HT-29 (cell line): ENCODE data around the gene MUC21. TPM values are rescaled to one million over a fixed set of nuclear protein-coding genes. Genes with fewer than 3 reads are reported as not detected.
"Not testable (repeated sequence)": the region's sequence is repeated elsewhere in the genome, so short reads cannot be mapped to it uniquely, and the experiment has no call there.

Experiments
- DNase-seq: peaks from one replicate; pipeline ENCODE4 v3.0.0-alpha.2; 2015; ENCODE audit warnings: low spot score
- total RNA-seq: library from RNA; depleted of rRNA; stranded (reverse); fragments of >200 nt; shearing (Covaris generic); gene quantifications from 2 replicates; pipeline ENCODE4 v1.2.3, GENCODE V29; 2014

MUC21 gene
- total RNA-seq, 1 experiment from 2014 or later: not detected

DNA sequence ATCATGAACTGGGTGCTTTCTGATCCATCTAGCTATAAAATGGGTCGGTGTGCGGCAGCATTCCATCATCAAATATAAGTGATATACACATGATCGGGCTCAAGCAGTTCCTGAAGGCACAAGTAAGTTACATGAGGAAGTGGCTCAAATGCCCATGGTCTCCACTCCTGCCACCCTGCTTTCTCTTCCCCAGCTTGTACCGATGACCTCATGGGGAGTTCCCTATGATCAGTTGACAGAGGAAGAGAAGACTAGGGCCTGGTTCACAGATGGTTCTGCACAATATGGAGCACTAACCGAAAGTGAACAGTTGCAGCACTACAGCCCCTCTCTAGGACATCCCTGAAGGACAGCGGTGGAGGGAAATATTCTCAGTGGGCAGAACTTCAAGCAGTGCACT, 14.3 kb upstream of the MUC21 start:
- DNase-seq: not testable (repeated sequence)

DNA sequence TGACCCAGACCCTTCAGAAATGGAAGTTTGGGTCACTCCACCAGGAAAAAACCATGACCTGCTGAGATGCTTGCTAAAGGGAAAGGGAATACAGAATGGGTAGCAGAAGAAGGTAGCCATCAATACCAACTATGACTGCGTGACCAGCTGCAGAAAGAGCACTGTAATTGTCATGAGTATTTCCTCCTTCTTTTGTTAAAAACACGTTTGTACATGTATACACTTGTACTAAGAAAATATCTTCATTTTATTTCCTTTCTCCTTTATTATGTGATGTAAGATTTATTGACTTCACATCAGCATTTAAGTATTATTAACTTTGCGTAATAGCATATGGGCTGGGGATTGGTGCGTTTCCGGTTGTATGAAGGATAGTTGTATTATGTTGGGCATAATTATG, 12.6 kb upstream of the MUC21 start:
- DNase-seq: no peak

DNA sequence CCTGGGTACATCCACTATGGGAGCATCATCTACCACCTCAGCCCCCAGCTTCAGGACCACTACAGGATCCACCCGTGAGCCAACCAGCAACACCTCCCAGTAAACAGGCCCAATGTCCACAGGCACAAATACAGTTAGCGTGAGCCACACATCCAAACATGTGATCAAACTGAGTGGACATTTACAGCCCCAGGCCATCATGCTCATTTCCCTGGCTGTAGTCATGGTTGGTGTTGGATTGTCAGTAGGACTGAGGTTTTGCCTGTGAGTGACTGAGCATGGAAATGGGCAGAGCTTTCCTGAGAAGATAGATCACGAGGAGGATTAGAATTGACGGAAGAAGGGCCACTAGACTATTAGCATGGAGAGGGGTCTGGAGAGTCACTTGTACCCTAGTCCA, 10.7 kb upstream of the MUC21 start:
- no peak for DNase-seq

DNA sequence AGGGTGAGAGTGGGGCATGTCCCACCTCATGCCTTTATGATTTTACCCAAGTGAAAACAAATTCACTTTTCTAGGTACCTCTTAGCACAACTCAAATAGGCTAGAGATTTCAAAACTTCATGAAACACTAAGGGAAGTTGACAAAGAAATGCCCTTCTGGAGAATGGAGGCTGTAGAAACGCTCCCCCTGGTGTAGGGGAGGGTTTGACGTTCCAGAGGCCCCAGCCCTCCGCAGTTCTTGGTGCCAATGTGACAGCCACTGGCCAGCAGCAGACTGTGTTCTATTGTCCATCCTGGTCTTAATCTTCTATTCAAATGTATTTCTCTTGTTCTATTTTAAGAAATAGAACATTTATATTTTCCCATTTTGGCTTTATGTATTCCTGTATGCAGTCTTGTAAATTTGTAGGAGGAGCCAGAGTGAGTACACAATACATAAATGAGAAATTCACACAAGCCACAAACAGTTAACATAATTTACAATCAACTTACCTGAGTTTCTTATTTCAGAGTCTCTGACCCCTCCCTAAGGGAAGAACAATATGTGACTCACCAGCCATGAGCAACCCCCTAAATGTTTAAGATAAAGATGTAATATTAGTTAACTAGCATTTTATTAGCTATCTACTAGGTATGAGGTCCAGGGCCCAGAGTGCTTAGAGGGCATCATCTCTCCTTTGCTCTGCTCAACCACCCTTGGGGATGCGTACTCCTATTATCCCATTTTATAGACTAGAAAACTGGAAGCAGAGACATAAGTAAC, 8.8 kb upstream of the MUC21 start:
- DNase-seq: peak; percentile 25

DNA sequence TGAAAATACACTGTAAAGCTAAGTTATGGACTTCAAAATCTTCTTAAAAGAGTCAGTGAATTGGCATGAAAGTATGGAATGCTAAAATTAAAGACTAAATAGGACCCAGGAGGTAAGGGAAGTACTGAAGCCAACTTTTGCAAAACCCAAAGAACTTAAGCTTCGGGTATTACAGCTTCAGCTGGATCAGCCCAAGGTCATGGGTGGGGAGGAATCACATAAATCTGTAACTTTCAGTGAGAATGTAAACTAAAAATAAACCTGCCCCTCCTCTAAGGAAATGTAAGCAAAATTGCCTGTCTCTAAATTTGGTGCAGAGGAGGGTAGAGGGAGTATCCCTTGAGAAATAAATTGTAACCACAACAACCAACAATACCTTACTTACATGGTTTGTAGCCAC, 4.4 kb upstream of the MUC21 start:
- DNase-seq: no peak

DNA sequence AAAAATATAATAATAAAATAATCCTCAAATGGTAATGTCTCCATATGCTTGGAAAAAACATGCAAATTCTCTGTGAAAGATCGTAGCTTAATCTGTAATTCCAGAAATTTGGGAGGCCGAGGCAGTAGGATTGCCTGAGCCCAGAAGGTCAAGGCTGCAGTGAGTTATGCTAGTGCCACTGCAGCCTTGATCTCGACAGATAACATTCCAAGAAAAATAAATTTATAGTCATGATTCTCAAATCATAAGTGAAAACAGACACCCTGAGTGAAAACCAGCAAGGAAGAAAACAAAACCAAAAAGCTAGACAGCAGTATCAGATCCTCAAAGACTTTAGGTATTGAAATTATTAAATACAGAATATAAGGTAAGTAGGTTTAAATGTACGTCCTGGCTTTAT, 3.8 kb upstream of the MUC21 start:
- DNase-seq: no peak

DNA sequence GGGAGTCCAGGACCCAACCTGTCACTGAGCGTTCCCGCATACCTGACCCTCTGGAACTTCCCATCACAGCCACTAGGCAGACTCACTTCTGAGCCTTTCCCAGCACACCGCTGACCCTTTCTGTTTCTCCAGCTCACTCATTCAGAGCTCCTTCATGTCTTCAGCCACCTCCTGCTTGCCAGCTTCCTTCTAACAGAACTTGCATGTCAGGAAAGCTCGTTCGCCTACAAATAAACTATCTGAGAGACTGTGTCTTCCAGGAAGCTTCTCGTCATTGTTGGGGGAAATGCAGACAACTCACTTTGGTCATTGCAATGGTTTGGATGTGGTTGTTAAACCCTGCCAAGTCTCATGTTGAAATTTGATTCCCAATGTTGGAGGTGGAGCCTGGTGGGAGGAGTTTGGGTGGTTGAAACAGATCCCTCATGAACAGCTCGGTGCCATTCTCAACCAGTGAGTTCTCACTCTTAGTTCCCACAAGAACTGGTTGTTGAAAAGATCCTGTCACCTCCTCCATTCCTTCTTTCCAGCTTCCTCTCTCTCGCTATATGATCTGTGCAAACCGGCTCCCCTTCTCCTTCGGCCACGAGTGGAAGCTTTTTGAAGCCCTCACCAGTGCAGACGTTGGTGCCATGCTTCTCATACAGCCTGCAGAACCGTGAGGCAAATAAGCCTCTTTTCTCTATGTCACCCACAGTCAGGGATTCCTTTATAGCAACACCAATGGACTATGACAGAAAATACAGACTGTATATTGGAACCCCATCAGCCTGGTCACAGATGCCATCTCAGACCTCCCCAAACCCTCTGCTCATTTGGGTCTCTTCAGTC, 1.4 kb upstream of the MUC21 start:
- DNase-seq: peak; percentile 55

DNA sequence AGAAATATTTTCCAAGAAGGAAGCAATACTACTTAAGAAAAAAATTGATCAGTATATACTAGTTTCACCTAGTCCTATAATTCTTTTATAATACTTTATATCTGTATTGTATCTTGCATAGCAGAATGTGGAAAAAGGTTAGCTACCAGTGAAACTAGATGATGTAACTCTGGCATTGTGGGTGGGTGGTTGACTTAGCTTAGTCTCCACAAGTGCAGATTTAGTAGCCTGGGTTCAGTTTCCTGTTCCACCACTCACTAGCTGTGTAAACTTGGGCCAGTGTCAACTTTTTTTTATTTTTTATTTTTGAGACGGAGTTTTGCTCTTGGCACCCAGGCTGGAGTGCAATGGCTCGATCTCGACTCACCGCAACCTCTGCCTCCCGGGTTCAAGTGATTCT, 2.0 kb downstream of the MUC21 start:
- DNase-seq: no peak

DNA sequence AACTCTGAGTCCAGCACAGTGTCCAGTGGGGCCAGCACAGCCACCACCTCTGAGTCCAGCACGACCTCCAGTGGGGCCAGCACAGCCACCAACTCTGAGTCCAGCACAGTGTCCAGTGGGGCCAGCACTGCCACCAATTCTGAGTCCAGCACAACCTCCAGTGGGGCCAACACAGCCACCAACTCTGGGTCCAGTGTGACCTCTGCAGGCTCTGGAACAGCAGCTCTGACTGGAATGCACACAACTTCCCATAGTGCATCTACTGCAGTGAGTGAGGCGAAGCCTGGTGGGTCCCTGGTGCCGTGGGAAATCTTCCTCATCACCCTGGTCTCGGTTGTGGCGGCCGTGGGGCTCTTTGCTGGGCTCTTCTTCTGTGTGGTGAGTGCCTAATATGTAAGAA, 3.8 kb downstream of the MUC21 start:
- DNase-seq: no peak

DNA sequence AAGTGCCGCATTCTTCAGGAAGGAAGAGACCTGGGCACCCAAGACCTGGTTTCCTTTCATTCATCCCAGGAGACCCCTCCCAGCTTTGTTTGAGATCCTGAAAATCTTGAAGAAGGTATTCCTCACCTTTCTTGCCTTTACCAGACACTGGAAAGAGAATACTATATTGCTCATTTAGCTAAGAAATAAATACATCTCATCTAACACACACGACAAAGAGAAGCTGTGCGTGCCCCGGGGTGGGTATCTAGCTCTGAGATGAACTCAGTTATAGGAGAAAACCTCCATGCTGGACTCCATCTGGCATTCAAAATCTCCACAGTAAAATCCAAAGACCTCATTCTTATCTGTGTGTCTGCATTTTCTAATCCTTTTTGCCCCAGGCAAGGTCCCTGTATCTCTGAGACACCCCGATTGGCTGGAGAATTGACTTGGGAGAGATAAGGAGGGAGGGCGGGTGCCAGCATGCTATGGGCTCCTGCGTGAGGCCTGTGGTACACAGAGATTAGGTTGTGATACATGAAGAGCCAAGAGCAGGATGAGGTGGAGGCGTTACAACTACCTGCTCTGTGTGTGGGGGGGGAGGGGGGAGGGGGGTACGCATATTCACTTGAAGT, 4.8 kb downstream of the MUC21 start:
- DNase-seq: no peak

DNA sequence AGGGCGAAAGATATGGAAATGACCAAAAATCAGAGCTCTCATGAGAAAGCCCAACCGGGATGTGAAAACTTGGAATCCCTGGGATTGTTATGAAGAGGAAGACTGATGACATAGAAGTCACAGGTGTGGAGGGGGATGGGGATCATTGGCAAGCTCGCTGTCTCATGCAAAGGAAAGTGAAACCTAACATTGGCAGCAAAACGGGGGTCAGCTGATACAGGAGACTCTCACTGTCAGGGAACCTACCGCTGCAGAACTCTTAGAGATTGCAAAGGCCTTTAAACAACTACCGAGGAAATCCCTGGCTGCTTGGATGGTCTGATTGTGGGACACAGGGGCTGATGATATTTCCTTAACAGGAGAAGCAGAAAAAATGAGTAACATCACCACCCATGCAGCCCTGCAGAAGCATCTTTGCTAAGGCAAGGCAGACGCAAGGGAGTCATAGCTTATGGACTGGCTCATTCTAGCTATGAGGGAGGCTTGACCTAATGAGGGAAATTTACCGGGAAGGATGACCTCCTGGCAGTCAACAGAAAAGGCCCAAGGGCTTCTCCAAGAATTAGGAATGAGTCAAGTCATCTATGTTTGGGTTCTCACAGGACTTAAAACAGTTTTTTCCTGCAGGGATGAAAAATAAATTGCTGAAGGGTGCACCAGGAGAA, 7.0 kb downstream of the MUC21 start:
- no peak for DNase-seq

DNA sequence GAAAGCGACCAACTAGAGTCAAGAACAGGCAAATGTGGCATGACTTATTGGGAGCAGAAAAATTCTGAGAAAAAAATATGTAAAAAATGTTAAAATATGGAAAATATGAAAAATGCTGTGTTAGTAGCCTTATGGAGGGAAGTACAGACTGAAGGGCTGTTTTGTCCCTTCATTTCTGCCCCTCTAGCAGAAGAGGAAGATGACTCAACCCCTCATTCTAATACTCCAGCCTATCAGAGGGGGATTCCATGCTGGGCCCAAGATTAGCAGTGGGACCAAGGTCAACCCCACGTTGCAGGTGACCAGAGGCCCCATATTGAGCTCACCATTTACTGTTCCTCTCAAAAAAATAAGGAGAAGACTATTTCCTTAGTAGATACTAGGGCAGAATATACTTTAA, 8.4 kb downstream of the MUC21 start:
- no peak for DNase-seq

DNA sequence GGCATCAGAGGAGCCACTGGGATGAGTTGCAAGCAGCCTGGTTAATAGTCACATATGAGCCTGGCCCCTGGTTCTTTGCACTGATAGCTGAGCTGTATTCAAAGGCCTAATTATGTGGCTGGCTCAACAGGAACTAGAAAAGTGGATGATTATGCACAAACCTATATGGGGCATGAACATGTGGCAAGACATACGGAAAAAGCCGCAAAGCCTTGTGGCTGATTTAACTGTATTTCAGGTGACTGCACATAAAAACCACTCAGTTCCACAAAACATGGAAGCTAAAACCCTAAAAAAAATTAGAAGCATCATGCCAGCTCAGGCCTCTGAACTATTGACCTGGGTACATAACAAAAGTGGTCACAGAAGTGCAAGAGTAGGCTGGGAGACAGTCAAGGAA, 13.8 kb downstream of the MUC21 start:
- no peak for DNase-seq

DNA sequence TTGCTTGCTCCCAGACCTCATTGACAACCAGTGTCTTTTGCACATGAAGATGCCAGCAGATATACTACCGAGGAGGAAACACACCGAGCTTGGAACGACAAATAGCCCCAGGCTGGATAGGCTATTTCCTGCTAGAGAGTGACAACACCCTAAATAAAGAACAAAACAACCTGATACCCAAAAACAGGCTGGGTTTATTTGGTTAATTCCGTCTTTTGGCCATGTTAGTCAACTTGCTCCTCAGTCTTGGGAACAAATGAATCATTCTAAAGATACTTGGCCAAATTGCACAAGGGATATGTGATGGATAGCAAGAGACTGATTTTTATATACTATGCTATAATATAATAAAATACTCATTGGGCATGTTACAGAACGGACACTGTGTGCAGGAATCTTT, 15.3 kb downstream of the MUC21 start:
- DNase-seq: no peak

DNA sequence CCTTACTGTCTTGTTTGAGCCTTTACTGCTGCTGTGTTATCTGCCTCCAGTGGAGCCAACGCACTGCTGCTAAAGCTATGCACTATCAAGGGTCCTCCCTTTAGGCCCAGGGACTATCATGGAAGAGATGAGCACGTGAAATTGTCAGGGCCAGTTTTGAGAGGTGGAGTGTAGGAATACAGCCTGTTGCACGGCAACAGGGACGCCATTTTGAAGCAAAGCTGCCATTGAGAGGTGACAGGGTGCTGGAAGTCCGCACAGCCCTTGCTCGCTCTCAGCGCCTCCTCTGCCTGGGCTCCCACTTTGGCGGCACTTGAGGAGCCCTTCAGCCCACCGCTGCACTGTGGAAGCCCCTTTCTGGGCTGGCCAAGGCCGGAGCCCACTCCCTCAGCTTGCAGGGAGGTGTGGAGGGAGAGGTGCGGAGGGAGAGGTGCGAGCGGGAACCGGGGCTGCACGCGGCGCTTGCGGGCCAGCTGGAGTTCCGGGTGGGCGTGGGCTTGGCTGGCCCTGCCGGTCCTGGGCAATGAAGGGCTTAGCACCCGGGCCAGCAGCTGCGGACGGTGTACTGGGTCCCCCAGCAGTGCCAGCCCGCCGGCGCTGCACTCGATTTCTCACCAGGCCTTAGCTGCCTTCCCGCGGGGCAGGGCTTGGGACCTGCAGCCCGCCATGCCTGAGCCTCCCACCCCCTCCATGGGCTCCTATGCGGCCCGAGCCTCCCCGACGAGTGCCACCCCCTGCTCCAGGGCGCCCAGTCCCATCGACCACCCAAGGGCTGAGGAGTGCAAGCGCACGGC, 16.7 kb downstream of the MUC21 start:
- not testable (repeated sequence) for DNase-seq

DNA sequence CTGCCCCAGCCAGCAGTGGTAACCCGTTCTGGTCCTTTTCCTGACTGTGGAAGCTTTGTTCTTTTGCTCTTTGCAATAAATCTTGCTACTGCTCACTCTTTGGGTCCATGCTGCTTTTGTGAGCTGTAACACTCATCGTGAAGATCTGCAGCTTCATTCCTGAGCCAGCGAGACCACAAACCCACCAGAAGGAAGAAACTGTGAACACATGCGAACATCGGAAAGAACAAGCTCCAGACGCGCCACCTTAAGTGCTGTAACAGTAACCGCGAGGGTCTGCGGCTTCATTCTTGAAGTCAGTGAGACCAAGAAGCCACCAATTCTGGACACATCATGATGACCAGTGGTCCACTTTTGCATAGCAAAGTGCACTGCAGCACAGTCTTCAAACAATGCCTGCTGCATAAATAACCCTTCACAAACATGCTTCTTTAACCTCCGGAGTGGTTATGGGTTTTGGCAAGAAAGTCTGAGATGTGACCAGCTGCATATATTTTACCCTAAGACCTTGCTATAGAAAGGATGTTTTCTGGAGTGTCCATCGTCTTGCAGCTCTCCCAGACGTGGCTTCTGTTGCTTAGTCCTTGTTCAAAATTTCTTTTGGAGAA, 17.9 kb downstream of the MUC21 start:
- DNase-seq: no peak

DNA sequence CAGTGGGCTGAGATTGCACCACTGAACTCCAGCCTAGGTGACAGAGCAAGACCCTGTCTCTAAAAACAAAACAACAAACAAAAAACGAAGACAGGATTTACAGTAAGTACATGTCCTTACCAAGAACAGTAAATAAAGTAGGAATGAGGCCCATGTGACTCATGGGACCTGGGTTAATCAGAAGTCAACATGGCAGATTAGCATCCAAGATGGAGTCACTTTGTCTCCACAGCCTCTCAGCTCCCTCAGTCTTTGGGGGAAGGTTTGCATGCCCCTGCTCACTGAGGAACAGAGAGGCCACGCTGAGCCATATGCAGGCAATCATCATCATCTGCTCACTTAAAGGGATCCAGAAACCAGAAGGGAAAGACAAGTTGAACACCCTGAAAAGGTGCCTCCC, 19.0 kb downstream of the MUC21 start:
- DNase-seq: no peak

DNA sequence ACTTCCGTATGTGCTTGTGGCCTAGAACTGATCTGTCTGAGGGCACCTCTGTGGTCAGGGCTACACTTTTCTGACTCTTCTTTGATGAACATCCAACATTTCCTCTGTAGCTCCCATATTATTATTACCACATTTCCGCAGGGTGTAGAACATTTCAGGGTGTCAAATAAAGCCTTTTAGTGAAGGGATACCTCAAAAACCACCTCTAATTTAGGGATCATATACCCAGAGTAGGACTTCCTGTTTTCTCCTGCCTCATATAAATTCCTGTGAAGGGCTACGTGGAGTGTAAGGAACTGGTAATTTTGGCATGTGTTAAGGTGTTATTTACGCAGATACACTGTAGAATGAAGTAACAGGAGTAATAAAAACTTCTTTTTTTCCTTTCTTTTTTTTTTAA, 21.3 kb downstream of the MUC21 start:
- no peak for DNase-seq

DNA sequence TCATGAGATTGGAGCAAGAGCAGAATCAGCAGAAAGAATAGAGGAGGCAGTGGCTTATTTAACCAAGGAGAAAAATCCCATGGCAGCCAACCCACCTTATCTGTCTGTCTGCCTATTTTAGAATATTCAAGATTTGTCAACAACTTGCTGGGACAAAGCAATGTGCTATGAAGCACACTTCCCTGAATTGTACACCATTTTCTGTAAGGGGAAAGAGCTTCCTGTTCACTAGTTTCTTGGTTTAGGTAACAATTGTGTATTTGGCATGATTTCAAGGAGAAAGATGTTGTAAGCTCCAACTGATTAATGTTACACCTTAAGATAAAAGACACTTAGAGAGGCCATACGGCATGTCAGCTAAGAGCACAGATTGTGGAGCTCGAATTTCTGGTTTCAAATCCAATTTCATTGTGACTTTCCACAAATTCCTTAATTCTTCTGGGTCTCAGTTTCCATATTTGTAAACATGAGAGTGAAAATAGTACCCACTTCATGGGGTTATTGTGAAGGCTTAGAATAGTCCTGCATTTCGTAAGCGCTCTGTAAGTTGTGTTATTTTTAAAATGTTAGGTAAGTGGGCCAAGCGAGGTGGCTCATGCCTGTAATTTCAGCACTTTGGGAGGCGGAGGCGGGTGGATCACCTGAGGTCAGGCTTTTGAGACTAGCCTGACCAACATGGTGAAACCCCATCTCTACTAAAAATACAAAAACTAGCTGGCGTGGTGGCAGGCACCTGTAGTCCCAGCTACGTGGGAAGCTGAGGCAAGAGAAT, 21.9 kb downstream of the MUC21 start:
- DNase-seq: no peak

DNA sequence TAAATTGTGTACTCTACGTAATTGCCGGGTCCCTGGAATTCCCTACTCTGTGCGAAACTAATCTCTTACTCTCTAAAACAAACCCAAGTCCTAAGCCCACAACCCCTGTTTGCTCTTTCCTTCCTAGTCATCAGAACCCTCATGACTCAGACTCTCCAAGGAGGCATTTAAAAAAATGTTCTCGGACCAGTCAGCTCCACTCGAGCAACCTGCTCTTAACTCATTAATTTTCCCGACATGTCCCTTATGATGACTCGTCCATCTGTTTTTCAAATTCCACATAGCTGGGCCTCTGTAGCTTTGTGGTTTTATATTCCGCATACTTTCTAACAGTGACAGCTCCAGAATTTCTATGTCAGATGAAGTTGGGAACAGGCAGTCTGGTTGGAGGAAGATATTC, 24.2 kb downstream of the MUC21 start:
- DNase-seq: peak; percentile 7
